B cell (primary cell): Measurements from ENCODE around the gene CCDC54. TPM values are rescaled to one million over a fixed set of nuclear protein-coding genes. Genes with fewer than 3 reads are reported as not detected.

Source experiments
- ATAC-seq: fragments of 200-7000 bp; cut with Tn5 transposase; one replicate; pipeline ENCODE4 v1.10.0; 2021; ENCODE audit warnings: low read depth, mild to moderate bottlenecking, moderate number of reproducible peaks, moderate library complexity
- CTCF ChIA-PET: fragments of 350-600 bp; sonication (Branson Sonifier 250); formaldehyde crosslinking; loops from one replicate; lab custom pipeline; 2021; ENCODE audit warnings: antibody characterized with exemption, inconsistent platforms; lab: Charles Lee
- POLR2A ChIA-PET: fragments of 350-600 bp; sonication (Branson Sonifier 250); formaldehyde crosslinking; loops from one replicate; lab custom pipeline; 2021; ENCODE audit warnings: antibody characterized with exemption; lab: Charles Lee
- DNase-seq: peaks from one replicate; pipeline ENCODE4 v3.0.0; 2013
- H2AFZ ChIP-seq: 2 replicates; pipeline ENCODE4 v1.6.1; 2012; ENCODE audit warnings: mild to moderate bottlenecking, low read depth, low read length; ENCODE audit not compliant: insufficient read depth, poor library complexity, severe bottlenecking
- H3K27ac ChIP-seq, 2 donors: 1 replicate in 1 of 2; 2 replicates in 1 of 2; pipeline ENCODE4 v1.5.1; 2012 to 2013; ENCODE audit warnings: low read length in 2 of 2, mild to moderate bottlenecking in 2 of 2, moderate library complexity in 1 of 2
- H3K27me3 ChIP-seq, 4 experiments: fragments of 200-600 bp in 1 of 4; sonication (generic) in 1 of 4; replicated peaks in 1 of 4; 1 replicate in 2 of 4; 2 replicates in 2 of 4; pipeline versions ENCODE4 v1.6.1 to v1.7.0; 2013 to 2016; ENCODE audit warnings: low read length in 3 of 4, mild to moderate bottlenecking in 2 of 4, mixed read lengths in 1 of 4, moderate library complexity in 1 of 4; ENCODE audit not compliant: insufficient read depth in 4 of 4, control insufficient read depth in 3 of 4; ENCODE audit errors: control extremely low read depth in 1 of 4
- H3K36me3 ChIP-seq, 2 experiments: replicated peaks in 1 of 2; 1 replicate in 1 of 2; 2 replicates in 1 of 2; pipeline versions ENCODE4 v1.6.1 to v1.7.1; 2013; ENCODE audit warnings: low read length in 1 of 2; ENCODE audit not compliant: insufficient read depth in 2 of 2, control insufficient read depth in 1 of 2; ENCODE audit errors: control extremely low read depth in 1 of 2, extremely low read depth in 1 of 2
- H3K4me1 ChIP-seq, 2 donors: fragments of 200-600 bp in 1 of 2; sonication (generic) in 1 of 2; 1 replicate in 1 of 2; 2 replicates in 1 of 2; pipeline versions ENCODE4 v1.5.1 to v1.6.1; 2013 to 2017; ENCODE audit warnings: low read length in 2 of 2; ENCODE audit not compliant: control insufficient read depth in 2 of 2, insufficient read depth in 2 of 2
- H3K4me2 ChIP-seq: replicated peaks from 2 replicates; pipeline ENCODE3; 2012; ENCODE audit warnings: mild to moderate bottlenecking, low read depth, low read length; ENCODE audit not compliant: poor library complexity, severe bottlenecking
- H3K4me3 ChIP-seq, 5 experiments: fragments of 200-600 bp in 1 of 5; sonication (generic) in 1 of 5; 1 replicate in 3 of 5; 2 replicates in 2 of 5; pipeline versions ENCODE4 v1.5.1 to v1.7.0; 2011 to 2016; ENCODE audit warnings: low read length in 4 of 5, mild to moderate bottlenecking in 4 of 5, low read depth in 2 of 5, control low read depth in 1 of 5, moderate library complexity in 1 of 5; ENCODE audit not compliant: insufficient read depth in 1 of 5; ENCODE audit errors: control extremely low read depth in 1 of 5, extremely low read depth in 1 of 5
- H3K79me2 ChIP-seq: fragments of 200-600 bp; sonication (generic); one replicate; pipeline ENCODE4 v1.6.0; 2016; ENCODE audit warnings: low read length; ENCODE audit not compliant: control insufficient read depth, insufficient read depth
- H3K9ac ChIP-seq: fragments of 200-600 bp; sonication (generic); 2 replicates; pipeline ENCODE4 v1.6.1; 2017; ENCODE audit warnings: mild to moderate bottlenecking, low read length, moderate library complexity
- H3K9me3 ChIP-seq, 3 donors: one replicate each; pipeline versions ENCODE4 v1.6.1 to v1.7.1; 2013; ENCODE audit warnings: low read length in 2 of 3; ENCODE audit not compliant: control insufficient read depth in 2 of 3, insufficient read depth in 1 of 3; ENCODE audit errors: control extremely low read depth in 1 of 3
- H4K20me1 ChIP-seq: 2 replicates; pipeline ENCODE4 v1.6.0; 2012; ENCODE audit warnings: mild to moderate bottlenecking, low read length; ENCODE audit not compliant: insufficient read depth, control insufficient read depth, poor library complexity, severe bottlenecking
- H3K27ac Mint-ChIP-seq: one replicate; pipeline ENCODE4 v1.8.0; 2021; ENCODE audit warnings: mixed read lengths
- H3K27me3 Mint-ChIP-seq: one replicate; pipeline ENCODE4 v1.8.0; 2021; ENCODE audit warnings: mixed read lengths
- H3K4me1 Mint-ChIP-seq: one replicate; pipeline ENCODE4 v1.8.0; 2021; ENCODE audit warnings: mixed read lengths
- H3K4me3 Mint-ChIP-seq: one replicate; pipeline ENCODE4 v1.8.0; 2021; ENCODE audit warnings: mixed read lengths
- H3K9me3 Mint-ChIP-seq: one replicate; pipeline ENCODE4 v1.8.0; 2022; ENCODE audit warnings: mixed read lengths; ENCODE audit not compliant: insufficient read depth
- CTCF ChIP-seq: fragments of 200-600 bp; IDR thresholded peaks from one replicate; pipeline ENCODE4 v1.8.0; 2022; ENCODE audit warnings: antibody characterized with exemption, mild to moderate bottlenecking
- EZH2 ChIP-seq: IDR thresholded peaks from 2 replicates; pipeline ENCODE4 v1.6.1; 2012; ENCODE audit warnings: borderline replicate concordance, low read depth, mild to moderate bottlenecking, moderate library complexity, low read length; ENCODE audit not compliant: insufficient read depth, poor library complexity, severe bottlenecking
- WGBS: methylation state at CpG from one replicate; pipeline ENCODE4 v1.1.5; 2013; ENCODE audit warnings: missing lambda C conversion rate; ENCODE audit not compliant: insufficient coverage; 5-methylcytosine and 5-hydroxymethylcytosine counted together
- intact Hi-C: fragments of 100-400 bp; cut with micrococcal nuclease; formaldehyde crosslinking; loops from one replicate; pipeline ENCODE4 v1.10.0; 2022
- polyA plus RNA-seq: library from polyadenylated mRNA; depleted of rRNA; stranded (reverse); fragments of >200 nt; gene quantifications from 2 replicates; pipeline ENCODE4 v1.2.3, GENCODE V29; 2012
- total RNA-seq, 2 donors: library from RNA; stranded (reverse); fragments of 120-200 nt in 1 of 2; gene quantifications; 1 replicate in 1 of 2; 2 replicates in 1 of 2; pipeline versions ENCODE4 v1.2.3 to v1.2.4, GENCODE V29; 2013 to 2022

CCDC54 gene
- total and polyA plus RNA-seq, 2 donors (not counting 1 experiment from before 2014, with no cell fraction given): not detected

GRCh38 chr3:107394502-107394901 lies 17.3 kb downstream of the CCDC54 start:
- no peak for TF ChIP-seq CTCF
- TF ChIP-seq EZH2: no peak
- no peaks in the 10 kb centered on the region for H4K20me1 ChIP-seq
- no peak overlapping the region for H3K4me2 ChIP-seq
- intact Hi-C loops: no loop called here
- Mint-ChIP-seq H3K4me3 (no peak overlapping the region), H3K9me3 (no peaks in the 10 kb centered on the region), H3K27me3 (no peaks in the 10 kb centered on the region), H3K27ac (no peak overlapping the region), H3K4me1 (peaks cover 5% of the 10 kb centered on the region)
- no peak for DNase-seq
- H3K36me3 ChIP-seq: no peaks in the 10 kb centered on the region
- no peak overlapping the region for H3K4me3 ChIP-seq
- no peaks in the 10 kb centered on the region for H3K9me3 ChIP-seq
- H3K79me2 ChIP-seq: no peaks in the 10 kb centered on the region
- H3K9ac ChIP-seq: no peak overlapping the region
- CTCF ChIA-PET: interaction anchor here (1.1 kb wide), 1 partner anchor 16 kb away, joined by 3 read pairs; no protein-coding TSS in a partner anchor
- POLR2A ChIA-PET: no interaction called here
- H3K27me3 ChIP-seq: no peaks in the 10 kb centered on the region
- peaks cover 0 to 4% of the 10 kb centered on the region in 2 donors for H3K4me1 ChIP-seq
- no peak overlapping the region for H2AFZ ChIP-seq
- no peak for ATAC-seq
- no CpG with 5 or more reads among the region's 1 CpG for WGBS
- no peak overlapping the region for H3K27ac ChIP-seq

- POLR2A ChIA-PET: no interaction called here
Measured at GRCh38 chr3:107395066-107395465, 17.8 kb downstream of the CCDC54 start.

More at GRCh38 chr3:107395066-107395465, 17.8 kb downstream of the CCDC54 start:
- Histone ChIP-seq H3K27me3 (no peaks in the 10 kb centered on the region), H3K9me3 (no peaks in the 10 kb centered on the region), H3K4me2 (no peak overlapping the region), H3K9ac (no peak overlapping the region), H4K20me1 (no peaks in the 10 kb centered on the region), H2AFZ (no peak overlapping the region), H3K79me2 (no peaks in the 10 kb centered on the region), H3K4me3 (no peak overlapping the region), H3K27ac (no peak overlapping the region), H3K36me3 (no peaks in the 10 kb centered on the region), H3K4me1 (peaks cover 0 to 4% of the 10 kb centered on the region in 2 donors)
- Mint-ChIP-seq H3K9me3 (no peaks in the 10 kb centered on the region), H3K27me3 (no peaks in the 10 kb centered on the region), H3K4me1 (peaks cover 5% of the 10 kb centered on the region), H3K4me3 (no peak overlapping the region), H3K27ac (no peak overlapping the region)
- DNase-seq: no peak
- WGBS: no CpG with 5 or more reads among the region's 2 CpGs
- CTCF ChIA-PET: interaction anchor here (1.1 kb wide), 1 partner anchor 15 kb away, joined by 3 read pairs; no protein-coding TSS in a partner anchor
- ATAC-seq: no peak
- TF ChIP-seq EZH2 (no peak), CTCF (no peak)
- intact Hi-C loops: no loop called here
